HepG2 (cell line): Measurements from ENCODE around the gene INSR. TPM values are rescaled to one million over a fixed set of nuclear protein-coding genes. Genes with fewer than 3 reads are reported as not detected.

Source experiments
- CHCHD3 ChIP-seq: sonication (generic); formaldehyde crosslinking; IDR thresholded peaks from 2 replicates; pipeline ENCODE4 v1.8.0; 2022; ENCODE audit warnings: mild to moderate bottlenecking, missing genetic modification reagents, moderate library complexity
- HCFC1 ChIP-seq: fragments of 150-350 bp; IDR thresholded peaks from 2 replicates; pipeline ENCODE4 v1.6.1; 2014; ENCODE audit warnings: low read depth, low read length
- NBN ChIP-seq: fragments of 450-650 bp; conservative IDR thresholded peaks from 2 replicates; pipeline ENCODE4 v1.6.1; 2017
- POLR2G ChIP-seq: fragments of 200-400 bp; formaldehyde crosslinking; IDR thresholded peaks from 2 replicates; pipeline ENCODE4 v1.6.1; 2018; ENCODE audit warnings: mild to moderate bottlenecking, low read depth, low read length, moderate library complexity
- RCOR2 ChIP-seq: IDR thresholded peaks from 2 replicates; pipeline ENCODE4 v1.6.1; 2016; ENCODE audit warnings: missing biosample characterization, missing genetic modification reagents
- RFX1 ChIP-seq: fragments of 450-650 bp; IDR thresholded peaks from 2 replicates; pipeline ENCODE4 v1.6.1; 2017
- SALL2 ChIP-seq: sonication (generic); formaldehyde crosslinking; IDR thresholded peaks from 2 replicates; pipeline ENCODE4 v1.8.1; 2023; ENCODE audit warnings: mild to moderate bottlenecking, missing genetic modification reagents, inconsistent platforms
- SATB2 ChIP-seq: sonication (generic); formaldehyde crosslinking; IDR thresholded peaks from 2 replicates; pipeline ENCODE4 v1.5.0; 2020; ENCODE audit warnings: missing genetic modification reagents
- SCMH1 ChIP-seq: sonication (generic); formaldehyde crosslinking; IDR thresholded peaks from 2 replicates; pipeline ENCODE4 v1.9.0; 2021; ENCODE audit warnings: missing genetic modification reagents, mild to moderate bottlenecking, borderline replicate concordance
- SP1 ChIP-seq, 2 experiments: fragments of 450-650 bp in 1 of 2; sonication (generic) in 1 of 2; formaldehyde crosslinking in 1 of 2; IDR thresholded peaks; 2 replicates each; pipeline versions ENCODE4 v1.4.0 to v1.6.1; 2016 to 2020; ENCODE audit warnings: missing genetic modification reagents in 1 of 2
- SP2 ChIP-seq: sonication (generic); formaldehyde crosslinking; IDR thresholded peaks from 2 replicates; pipeline ENCODE4 v1.5.1; 2020; ENCODE audit warnings: mild to moderate bottlenecking, missing genetic modification reagents
- SYNCRIP ChIP-seq: fragments of 200-400 bp; formaldehyde crosslinking; IDR thresholded peaks from 2 replicates; pipeline ENCODE4 v1.6.1; 2018; ENCODE audit warnings: mild to moderate bottlenecking, low read depth, low read length; ENCODE audit not compliant: insufficient read depth
- TBX3 ChIP-seq: fragments of 450-650 bp; IDR thresholded peaks from 2 replicates; pipeline ENCODE4 v1.6.1; 2017; ENCODE audit warnings: antibody characterized with exemption, mild to moderate bottlenecking, inconsistent platforms, borderline replicate concordance
- THAP9 ChIP-seq: sonication (generic); formaldehyde crosslinking; IDR thresholded peaks from 2 replicates; pipeline ENCODE4; 2020; ENCODE audit warnings: missing genetic modification reagents, mild to moderate bottlenecking, borderline replicate concordance
- TOE1 ChIP-seq: sonication (generic); formaldehyde crosslinking; IDR thresholded peaks from 2 replicates; pipeline ENCODE4 v1.4.0; 2020; ENCODE audit warnings: mild to moderate bottlenecking, missing genetic modification reagents
- ZNF260 ChIP-seq: sonication (generic); formaldehyde crosslinking; IDR thresholded peaks from 2 replicates; pipeline ENCODE4 v1.4.0; 2020; ENCODE audit warnings: missing genetic modification reagents, low read depth, mild to moderate bottlenecking, borderline replicate concordance
- ZNF30 ChIP-seq: sonication (generic); formaldehyde crosslinking; IDR thresholded peaks from 2 replicates; pipeline ENCODE4 v1.5.0; 2020; ENCODE audit warnings: mild to moderate bottlenecking, missing genetic modification reagents
- ZNF414 ChIP-seq: sonication (generic); formaldehyde crosslinking; IDR thresholded peaks from 2 replicates; pipeline ENCODE4 v1.5.0; 2020; ENCODE audit warnings: missing genetic modification reagents
- ZNF430 ChIP-seq: sonication (generic); formaldehyde crosslinking; IDR thresholded peaks from 2 replicates; pipeline ENCODE4 v1.9.0; 2021; ENCODE audit warnings: mild to moderate bottlenecking, missing genetic modification reagents
- ZNF530 ChIP-seq: sonication (generic); formaldehyde crosslinking; IDR thresholded peaks from 2 replicates; pipeline ENCODE4 v1.5.0; 2020; ENCODE audit warnings: low read depth, mild to moderate bottlenecking, missing genetic modification reagents
- ZNF775 ChIP-seq: sonication (generic); formaldehyde crosslinking; IDR thresholded peaks from 2 replicates; pipeline ENCODE4 v1.4.0; 2020; ENCODE audit warnings: missing genetic modification reagents, mild to moderate bottlenecking, moderate library complexity, borderline replicate concordance
- ZNF891 ChIP-seq: sonication (generic); formaldehyde crosslinking; IDR thresholded peaks from 2 replicates; pipeline ENCODE4 v1.5.0; 2020; ENCODE audit warnings: mild to moderate bottlenecking, missing genetic modification reagents
- ZSCAN29 ChIP-seq: sonication (generic); formaldehyde crosslinking; conservative IDR thresholded peaks from 2 replicates; pipeline ENCODE4 v1.4.0; 2020; ENCODE audit warnings: mild to moderate bottlenecking, missing genetic modification reagents
- polyA plus RNA-seq, 8 experiments: library from polyadenylated mRNA; depleted of rRNA in 3 of 8; stranded (reverse) in 7 of 8; unstranded in 1 of 8; fragments of >200 nt; fragmentation: Illumina TruSeq in 4 of 8; extraction: Trizol in 4 of 8; gene quantifications; 2 replicates each; pipeline versions ENCODE4 v1.2.1 to v1.2.3, GENCODE V29; 2011 to 2016; ENCODE audit warnings: low read depth in 4 of 8, missing spikeins in 1 of 8, mixed read lengths in 1 of 8; ENCODE audit not compliant: insufficient read depth in 1 of 8
- total RNA-seq, 5 experiments: library from RNA; depleted of rRNA; stranded (reverse); fragments of >200 nt; fragmentation: Illumina TruSeq; extraction: Trizol; gene quantifications; 2 replicates each; pipeline ENCODE4 v1.2.3, GENCODE V29; 2016; ENCODE audit warnings: low read depth in 1 of 5
- TF ChIP-seq, protein P1 (sequence below): IDR thresholded peaks from 2 replicates; pipeline ENCODE4 v1.6.1; 2018; ENCODE audit warnings: missing genetic modification reagents

INSR gene
- total and polyA plus RNA-seq, 2 of the 13 experiments (the other 11 are each of a cell fraction or from before 2014, with no cell fraction given) = 24.2 to 29.8 TPM

GRCh38 chr19:7292950-7293761 is 1.1 kb downstream of the INSR start (continued):
- TF ChIP-seq ZNF414 (CRISPR knock-in tag) (no peak), RCOR2 (CRISPR knock-in tag) (0 out of 2 replicates have a peak, but pooled peaks have one; percentile 25), SCMH1 (no peak), SYNCRIP (no peak), ZNF260 (CRISPR knock-in tag) (no peak), SP1 (IDR thresholded peaks at IDR 0.05) (no peak), SP1 (CRISPR knock-in tag; IDR thresholded peaks at IDR 0.05) (0 out of 2 replicates have a peak, but pooled peaks have one; percentile 25), SATB2 (CRISPR knock-in tag) (no peak), SP2 (CRISPR knock-in tag) (no peak), ZNF30 (CRISPR knock-in tag) (no peak), ZNF891 (CRISPR knock-in tag) (no peak), POLR2G (no peak), THAP9 (CRISPR knock-in tag) (no peak; the same call in 1 of the 2 replicates), RFX1 (no peak), ZNF530 (CRISPR knock-in tag) (no peak), ZSCAN29 (CRISPR knock-in tag) (no peak; the same call in 1 of the 2 replicates), NBN (no peak), ZNF430 (CRISPR knock-in tag) (no peak), SALL2 (CRISPR knock-in tag) (no peak), TOE1 (CRISPR knock-in tag) (no peak), ZNF775 (no peak), TBX3 (no peak), CHCHD3 (0 out of 2 replicates have a peak, but pooled peaks have one; percentile 30), HCFC1 (no peak)
- TF ChIP-seq, protein P1, sequence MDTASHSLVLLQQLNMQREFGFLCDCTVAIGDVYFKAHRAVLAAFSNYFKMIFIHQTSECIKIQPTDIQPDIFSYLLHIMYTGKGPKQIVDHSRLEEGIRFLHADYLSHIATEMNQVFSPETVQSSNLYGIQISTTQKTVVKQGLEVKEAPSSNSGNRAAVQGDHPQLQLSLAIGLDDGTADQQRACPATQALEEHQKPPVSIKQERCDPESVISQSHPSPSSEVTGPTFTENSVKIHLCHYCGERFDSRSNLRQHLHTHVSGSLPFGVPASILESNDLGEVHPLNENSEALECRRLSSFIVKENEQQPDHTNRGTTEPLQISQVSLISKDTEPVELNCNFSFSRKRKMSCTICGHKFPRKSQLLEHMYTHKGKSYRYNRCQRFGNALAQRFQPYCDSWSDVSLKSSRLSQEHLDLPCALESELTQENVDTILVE = no peak
